NCI-H524 (cell line): Measurements from ENCODE around the gene GCA.

Source experiments
- DNase-seq, 2 experiments: peaks; one replicate each; lab custom pipeline; 2025; lab: John Stamatoyannopoulos, UW

GCA gene

DNA sequence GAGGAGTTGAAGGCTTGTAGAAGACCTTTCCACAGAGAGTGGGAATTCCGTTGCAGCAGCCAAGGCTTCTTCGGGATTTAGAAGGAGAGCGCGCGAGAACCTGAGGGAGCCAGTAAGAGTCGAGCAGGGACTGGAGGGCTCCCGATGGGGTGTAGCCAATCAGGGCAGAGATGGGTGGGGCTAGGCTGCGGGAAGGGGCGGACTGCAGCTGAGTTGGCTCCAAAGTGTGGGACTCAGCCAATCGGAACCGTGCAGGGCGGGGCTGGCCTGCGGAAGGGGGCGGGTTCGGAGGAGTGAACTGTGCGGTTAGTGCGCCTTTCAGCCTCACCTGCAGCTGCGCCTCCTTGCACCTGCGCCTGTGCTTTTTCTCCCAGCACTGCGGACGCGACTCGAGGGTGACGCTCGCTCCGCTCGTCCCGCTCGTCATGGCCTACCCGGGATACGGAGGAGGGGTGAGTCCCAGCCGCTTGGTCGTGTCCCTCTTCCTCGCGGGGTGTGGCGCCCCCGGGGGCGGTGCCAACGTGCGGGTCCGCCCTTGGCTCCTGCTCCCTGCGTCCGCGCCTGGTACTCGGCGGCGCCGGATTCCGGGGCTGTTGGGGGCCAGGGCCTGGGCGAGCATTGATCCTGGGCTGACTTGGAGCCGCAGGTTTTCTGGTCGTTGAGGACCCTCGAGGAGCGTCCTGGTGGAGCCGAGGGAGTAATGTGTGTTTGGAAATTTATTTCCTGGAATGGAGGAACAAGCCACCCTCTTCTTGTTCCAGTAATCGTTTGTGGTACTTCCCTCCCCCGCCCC is at the start of gene GCA:
TSS of gene GCA (plus strand) at position 309 of the 793 bp plus-strand sequence. CDS start at position 426, 117 bp downstream.
- peak; percentile 89 to 95 for DNase-seq

- DNase-seq, result no peak
These were observed 48.9 kb upstream of the GCA start for GRCh38 chr2:162295009-162295408.

- peak in 1 of 2 experiments; percentile 75 for DNase-seq
These were observed 45.9 kb upstream of the GCA start for GRCh38 chr2:162297925-162298552.

DNA sequence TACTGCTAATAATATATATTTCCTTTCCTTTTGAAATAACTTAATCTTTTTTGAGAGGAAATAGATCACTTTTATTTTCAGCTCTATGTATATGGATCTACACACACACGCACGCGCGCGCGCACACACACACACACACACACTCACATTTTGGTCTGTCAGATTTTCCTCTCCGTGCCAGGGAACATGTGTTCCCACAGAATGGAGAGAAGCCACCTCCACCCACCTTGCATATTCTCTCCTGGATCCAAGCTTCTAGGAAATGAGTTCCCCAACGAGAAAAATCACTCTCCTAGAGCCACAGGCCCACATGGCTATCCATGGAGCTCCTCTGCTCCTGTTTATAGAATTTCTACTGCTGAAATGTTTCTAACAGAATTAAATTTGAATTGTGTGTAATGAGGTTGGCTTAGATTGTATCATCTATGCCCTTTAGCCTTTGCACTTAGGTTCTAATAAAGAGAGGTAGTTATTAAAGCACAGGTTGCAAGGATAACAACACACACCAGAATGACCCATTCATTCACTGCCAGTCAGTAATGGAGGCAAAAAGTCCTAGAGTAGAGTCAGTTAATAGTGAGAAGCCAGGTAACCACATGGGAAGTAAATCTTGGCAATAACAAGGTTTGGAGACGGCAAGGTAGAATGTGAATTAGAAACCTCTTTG is 45.1 kb upstream of the GCA start:
- DNase-seq, result no peak

DNA sequence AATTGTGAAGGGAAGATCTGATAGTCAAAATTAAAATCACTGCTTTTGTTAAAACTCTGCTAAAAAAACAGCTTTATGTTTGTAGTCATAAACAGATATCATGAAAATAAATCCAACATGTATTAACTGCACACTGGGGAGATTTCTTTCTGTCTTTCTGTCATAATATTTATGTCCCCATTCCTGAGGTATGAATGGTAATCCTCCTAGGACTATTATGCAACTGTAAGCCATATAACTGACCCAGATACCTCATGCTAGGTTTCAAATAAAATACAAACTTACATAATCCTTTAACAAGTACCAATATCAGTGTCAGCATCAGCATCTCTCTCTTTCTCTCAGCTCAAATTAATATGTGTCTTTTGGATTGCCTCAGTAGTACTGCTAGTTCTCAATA is 43.7 kb upstream of the GCA start:
- DNase-seq, result no peak

DNA sequence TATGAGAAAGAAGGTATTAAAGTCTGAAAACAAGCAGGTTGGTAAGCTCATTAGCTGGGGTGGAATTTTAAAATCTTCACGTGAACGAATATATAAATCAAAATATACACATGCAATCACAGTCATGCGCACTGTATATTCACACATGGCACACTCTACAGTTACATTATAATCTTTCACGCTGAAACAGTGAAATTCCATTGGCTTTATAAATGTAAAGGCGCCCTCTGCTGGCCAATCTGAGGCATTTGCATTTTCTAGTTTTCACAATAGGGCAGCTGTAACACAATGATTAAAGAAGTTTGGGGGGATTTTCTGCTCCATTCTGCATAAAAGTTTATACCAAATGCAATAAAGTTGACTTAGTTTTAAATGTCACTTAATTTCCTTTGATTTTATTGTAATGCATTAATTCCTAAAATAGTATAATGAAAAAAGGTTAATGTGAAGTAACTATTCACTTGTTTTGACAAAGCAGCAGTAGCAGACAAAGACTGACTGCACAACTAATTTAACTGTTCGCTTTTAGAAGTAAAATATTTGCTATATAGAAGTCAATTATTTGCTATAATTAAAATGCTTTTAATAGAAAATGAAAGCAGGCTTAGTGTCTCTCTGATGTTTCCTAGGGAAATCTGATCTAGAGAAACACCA is 42.7 kb upstream of the GCA start:
- DNase-seq, result peak; percentile 33 to 85

- DNase-seq, result no peak
These were observed 42.1 kb upstream of the GCA start for GRCh38 chr2:162301877-162302276.

GRCh38 chr2:162305901-162306300 is 38.0 kb upstream of the GCA start:
- DNase-seq, result no peak

DNA sequence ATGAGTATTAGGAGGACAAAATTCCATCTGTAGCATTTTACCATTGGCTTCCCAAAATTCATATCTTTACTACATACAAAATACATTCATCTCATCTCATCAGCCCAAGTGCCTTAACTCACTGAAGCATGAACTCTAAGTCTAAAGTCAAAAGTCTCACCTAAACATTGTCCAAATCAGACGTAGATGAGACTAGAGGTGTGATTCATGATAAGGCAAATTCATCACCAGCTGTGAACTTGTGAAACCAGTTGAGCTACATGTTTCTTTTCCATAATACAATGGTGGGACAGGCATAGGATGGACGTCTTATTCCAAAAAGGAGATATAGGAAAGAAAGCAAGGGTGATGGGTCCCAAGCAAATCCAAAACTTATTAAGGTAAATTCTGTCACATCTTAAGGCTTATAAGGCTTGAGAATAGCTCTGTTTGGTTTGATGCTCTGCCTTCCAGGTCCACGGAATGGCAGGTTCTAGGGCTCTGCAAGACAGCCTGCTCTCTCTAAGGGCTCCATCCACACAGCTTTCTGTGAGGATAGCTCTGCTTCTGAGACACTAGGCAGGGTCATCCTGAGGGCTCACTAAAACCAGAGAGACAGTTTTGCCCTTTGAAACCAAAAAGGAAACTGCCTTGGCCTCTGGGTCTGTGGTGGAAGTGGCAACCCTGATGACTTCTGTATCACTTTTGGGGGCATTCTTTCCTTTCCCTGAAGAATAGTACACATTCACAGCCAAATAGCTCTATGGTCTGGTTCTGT is 35.0 kb upstream of the GCA start:
- no peak for DNase-seq

DNA sequence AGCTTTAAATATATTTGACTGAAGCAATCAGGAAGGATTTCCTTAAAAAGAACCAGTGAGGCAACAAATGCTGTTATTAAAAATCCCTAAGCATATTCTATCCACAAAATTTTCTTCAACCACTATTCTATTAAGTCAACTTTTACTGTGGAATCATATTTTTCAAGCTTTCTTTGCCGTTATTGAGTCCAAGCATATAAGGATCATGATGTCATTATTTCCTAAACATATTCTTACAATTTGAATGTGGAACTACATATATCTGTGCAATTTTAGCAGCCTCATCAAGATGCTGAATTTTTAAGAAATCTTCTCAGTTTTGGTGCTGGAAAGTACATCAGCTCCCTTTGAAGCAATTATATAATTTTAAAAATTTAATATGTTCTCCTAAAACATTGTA is 31.1 kb upstream of the GCA start:
- no peak for DNase-seq

- DNase-seq, result no peak
These were observed 28.0 kb upstream of the GCA start for GRCh38 chr2:162315938-162316337.

- no peak for DNase-seq
These were observed 27.3 kb upstream of the GCA start for GRCh38 chr2:162316590-162316989.

- no peak for DNase-seq
These were observed 26.7 kb upstream of the GCA start for GRCh38 chr2:162317058-162317742.

GRCh38 chr2:162317861-162318327 is 26.0 kb upstream of the GCA start:
- peak in 1 of 2 experiments; percentile 10 for DNase-seq

DNA sequence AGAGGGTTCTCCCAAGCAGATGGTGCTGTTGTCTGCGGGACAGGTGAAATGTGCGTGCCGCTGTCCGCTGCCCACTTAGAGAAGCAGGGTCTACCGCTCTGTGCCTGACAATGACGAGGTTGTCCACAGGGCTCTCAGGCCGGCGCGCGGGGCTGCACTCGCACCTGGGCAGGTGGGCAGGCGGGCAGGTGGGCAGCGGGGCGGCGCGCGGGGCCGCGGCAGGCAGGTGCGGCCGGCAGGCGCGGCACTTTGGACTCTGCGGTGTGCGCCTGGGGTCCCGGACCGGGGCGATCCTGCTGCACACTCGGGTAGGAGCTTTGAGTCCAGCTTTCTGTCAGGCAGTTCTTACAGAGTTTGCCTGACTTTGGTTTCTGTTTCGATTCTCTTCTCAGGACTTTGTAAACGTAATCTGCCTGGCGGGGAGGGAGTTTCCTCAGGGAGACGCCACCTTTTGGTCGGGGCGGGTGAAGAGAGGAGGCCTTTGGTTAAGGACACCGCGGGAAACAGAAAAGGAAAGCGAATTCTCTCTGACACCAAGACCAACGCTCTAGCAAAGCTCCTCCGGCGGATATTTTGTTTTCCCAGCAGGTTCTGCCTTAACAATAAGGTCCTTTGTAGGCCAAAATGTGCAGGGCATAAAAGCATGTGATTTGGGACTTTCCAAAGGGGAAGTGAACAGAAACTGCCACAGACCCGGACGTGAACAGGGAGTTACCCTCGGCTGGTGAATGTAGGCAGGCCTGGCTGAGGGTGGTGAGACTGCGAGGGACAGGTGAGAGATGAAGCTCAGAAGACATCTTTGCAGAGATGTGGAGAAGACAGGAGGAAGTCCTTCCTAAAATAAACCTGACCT is 25.4 kb upstream of the GCA start, which contains the start of gene IFIH1:
TSS of gene IFIH1 (minus strand) at position 357 of the 853 bp plus-strand sequence. CDS start 377 bp downstream, outside the sequence.
- peak in 1 of 2 experiments; percentile 46 for DNase-seq

- DNase-seq, result no peak
These were observed 22.9 kb upstream of the GCA start for GRCh38 chr2:162320864-162321517.

DNA sequence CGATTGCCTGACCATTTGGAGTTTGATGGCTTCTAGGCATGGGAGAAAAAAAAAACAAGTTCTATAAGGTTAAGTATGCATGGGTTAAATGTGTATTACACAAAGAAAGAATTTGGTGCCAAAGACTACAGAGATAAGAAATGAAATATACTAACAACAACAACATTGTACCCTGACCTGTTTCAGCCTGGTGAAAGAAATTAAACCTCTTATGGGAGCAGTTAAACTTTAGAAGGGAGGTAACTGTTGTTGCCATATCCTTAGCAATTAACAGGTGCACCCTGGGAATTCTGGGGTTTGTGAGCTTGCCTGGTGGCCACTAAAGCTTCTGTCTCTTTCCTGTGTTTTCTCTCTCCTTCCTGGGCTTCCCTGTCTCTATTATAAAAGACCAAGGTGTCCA is 19.0 kb upstream of the GCA start:
- DNase-seq, result no peak

DNA sequence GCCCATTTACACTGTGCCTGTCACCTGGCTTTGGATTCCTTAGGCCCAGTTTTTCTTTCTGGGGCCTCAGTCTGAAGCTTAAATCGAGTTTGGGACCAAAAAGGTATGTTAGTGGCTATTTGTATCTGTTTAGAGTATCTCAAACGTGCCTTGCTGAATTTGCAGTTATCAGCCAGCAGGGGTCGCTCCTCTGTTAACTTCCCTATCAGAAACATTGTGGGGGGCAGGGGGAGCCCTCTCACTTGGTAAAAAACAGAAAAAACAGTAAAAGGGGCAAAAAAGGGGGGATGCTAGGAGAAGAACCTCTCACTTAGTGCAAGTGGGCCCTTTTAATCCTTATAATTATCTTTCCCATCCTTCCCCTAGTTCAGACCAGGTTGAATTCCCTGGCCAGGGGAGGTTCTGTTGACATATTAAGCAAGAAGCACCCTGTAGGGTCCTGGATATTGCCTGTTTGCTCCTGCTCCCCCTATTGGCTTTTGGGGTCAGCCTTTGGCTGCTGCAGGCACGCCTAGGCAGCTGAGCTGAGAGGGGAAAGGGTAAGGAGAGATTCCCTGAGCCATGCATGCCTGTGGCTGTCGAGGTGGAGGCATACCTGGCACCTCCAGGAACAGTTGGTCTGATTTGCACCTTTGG is 16.7 kb upstream of the GCA start:
- no peak for DNase-seq

DNA sequence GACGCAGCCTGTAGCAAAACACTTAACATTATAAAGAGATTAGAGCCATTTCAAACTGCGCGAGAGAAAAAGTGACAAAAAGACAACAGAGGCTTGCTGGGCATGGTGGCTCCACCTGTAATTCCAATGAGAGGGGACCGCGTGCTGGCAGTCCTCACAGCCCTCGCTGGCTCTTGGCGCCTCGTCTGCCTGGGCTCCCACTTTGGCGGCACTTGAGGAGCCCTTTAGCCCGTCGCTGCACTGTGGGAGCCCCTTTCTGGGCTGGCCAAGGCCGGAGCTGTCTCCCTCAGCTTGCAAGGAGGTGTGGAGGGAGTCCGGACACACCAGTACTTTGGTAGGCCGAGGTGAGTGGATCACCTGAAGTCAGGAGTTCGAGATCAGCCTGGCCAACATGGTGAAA is 16.1 kb upstream of the GCA start:
- no peak for DNase-seq
